ENCODE data around the gene KLHL15. TPM values are rescaled to one million over a fixed set of nuclear protein-coding genes. Genes with fewer than 3 reads are reported as not detected.

The KLHL15 gene
- total RNA-seq, 1 donor from 2014 or later: 9.8 TPM

DNA sequence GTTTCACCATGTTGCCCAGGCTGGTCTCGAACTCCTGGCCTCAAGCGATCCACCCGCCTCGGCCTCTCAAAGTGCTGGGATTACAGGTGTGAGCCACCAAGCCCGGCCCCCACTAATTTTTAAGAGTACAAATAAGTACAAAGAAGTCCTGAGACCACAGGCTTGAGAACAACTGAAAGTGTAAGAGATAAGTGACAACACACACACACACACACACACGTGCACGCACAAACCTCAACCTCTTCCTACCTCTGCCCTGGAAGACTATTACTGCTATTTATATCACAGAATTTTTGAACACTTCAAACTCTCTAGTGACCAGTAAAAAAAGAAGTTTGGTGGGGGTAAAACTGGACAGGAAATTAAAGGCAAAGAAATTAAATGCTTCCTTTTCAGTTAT lies 7.5 kb downstream of the KLHL15 start:
- no peak overlapping the region for H3K27ac ChIP-seq
- H3K36me3 ChIP-seq: no peaks in the 10 kb centered on the region
- intact Hi-C loops (cut with DNase I): no loop called here
- DNase-seq (ENCODE audit: extremely low spot score in 2 of 2): no peak
- TF ChIP-seq POLR2A (IDR thresholded peaks at IDR 0.05) (no peak), POLR2AphosphoS5 (IDR thresholded peaks at IDR 0.05; ENCODE audit: insufficient read depth in 1 of 2, low read depth in 1 of 2) (no peak)
- TF ChIP-seq, protein P1, sequence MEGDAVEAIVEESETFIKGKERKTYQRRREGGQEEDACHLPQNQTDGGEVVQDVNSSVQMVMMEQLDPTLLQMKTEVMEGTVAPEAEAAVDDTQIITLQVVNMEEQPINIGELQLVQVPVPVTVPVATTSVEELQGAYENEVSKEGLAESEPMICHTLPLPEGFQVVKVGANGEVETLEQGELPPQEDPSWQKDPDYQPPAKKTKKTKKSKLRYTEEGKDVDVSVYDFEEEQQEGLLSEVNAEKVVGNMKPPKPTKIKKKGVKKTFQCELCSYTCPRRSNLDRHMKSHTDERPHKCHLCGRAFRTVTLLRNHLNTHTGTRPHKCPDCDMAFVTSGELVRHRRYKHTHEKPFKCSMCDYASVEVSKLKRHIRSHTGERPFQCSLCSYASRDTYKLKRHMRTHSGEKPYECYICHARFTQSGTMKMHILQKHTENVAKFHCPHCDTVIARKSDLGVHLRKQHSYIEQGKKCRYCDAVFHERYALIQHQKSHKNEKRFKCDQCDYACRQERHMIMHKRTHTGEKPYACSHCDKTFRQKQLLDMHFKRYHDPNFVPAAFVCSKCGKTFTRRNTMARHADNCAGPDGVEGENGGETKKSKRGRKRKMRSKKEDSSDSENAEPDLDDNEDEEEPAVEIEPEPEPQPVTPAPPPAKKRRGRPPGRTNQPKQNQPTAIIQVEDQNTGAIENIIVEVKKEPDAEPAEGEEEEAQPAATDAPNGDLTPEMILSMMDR (IDR thresholded peaks at IDR 0.05): no peak
- peaks cover 6% of the 10 kb centered on the region for H3K4me1 ChIP-seq
- no peaks in the 10 kb centered on the region for H3K9me3 ChIP-seq
- H3K4me3 ChIP-seq: no peak overlapping the region
- no peaks in the 10 kb centered on the region for H3K27me3 ChIP-seq

DNA sequence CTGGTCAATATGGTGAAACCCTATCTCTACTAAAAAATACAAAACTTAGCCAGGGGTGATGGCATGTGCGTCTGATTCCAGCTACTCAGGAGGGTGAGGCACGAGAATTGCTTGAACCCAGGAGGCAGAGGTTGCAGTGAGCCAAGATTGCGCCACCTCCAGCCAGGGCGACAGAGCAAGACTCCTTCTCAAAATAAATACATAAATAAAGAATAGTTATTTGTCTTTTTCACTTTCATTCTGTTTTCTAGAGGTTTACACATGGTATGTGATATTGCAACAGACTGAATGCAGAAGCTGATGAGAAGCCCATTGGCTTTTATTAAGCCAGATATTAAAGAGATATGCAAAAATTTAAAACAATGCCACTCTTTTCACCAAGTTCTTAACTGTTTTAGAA lies 8.2 kb downstream of the KLHL15 start:
- Histone ChIP-seq H3K4me1 (peaks cover 6% of the 10 kb centered on the region), H3K27ac (no peak overlapping the region), H3K36me3 (no peaks in the 10 kb centered on the region), H3K4me3 (no peak overlapping the region), H3K27me3 (no peaks in the 10 kb centered on the region), H3K9me3 (no peaks in the 10 kb centered on the region)
- intact Hi-C loops (cut with DNase I): no loop called here
- TF ChIP-seq, protein P1 (IDR thresholded peaks at IDR 0.05): no peak
- TF ChIP-seq POLR2AphosphoS5 (IDR thresholded peaks at IDR 0.05; ENCODE audit: insufficient read depth in 1 of 2, low read depth in 1 of 2) (no peak), POLR2A (IDR thresholded peaks at IDR 0.05) (no peak)
- no peak for DNase-seq (ENCODE audit: extremely low spot score in 2 of 2)

DNA sequence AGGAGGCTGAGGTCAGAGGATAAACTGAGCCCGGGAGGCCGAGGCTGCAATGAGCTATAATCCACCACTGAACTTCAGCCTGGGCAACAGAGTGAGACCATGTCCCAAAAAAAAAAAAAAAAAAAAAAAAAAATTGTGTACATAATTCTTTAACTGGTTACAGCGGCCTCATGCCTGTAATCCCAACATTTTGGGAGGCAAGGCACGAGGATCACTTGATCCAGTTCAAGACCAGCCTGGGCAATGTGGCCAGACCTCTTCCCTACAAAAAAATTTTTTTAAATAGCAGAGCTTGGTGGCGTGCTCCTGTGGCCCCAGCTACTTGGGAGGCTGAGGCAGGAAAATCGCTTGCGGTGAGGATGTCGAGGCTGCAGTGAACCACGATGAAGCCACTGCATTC lies 9.3 kb downstream of the KLHL15 start:
- no peak for DNase-seq (ENCODE audit: extremely low spot score in 2 of 2)
- TF ChIP-seq POLR2AphosphoS5 (IDR thresholded peaks at IDR 0.05; ENCODE audit: insufficient read depth in 1 of 2, low read depth in 1 of 2) (no peak), POLR2A (IDR thresholded peaks at IDR 0.05) (no peak)
- TF ChIP-seq, protein P1 (IDR thresholded peaks at IDR 0.05): no peak
- Histone ChIP-seq H3K4me1 (peaks cover 6% of the 10 kb centered on the region), H3K4me3 (no peak overlapping the region), H3K27me3 (no peaks in the 10 kb centered on the region), H3K9me3 (no peaks in the 10 kb centered on the region), H3K36me3 (no peaks in the 10 kb centered on the region), H3K27ac (no peak overlapping the region)
- intact Hi-C loops (cut with DNase I): no loop called here

DNA sequence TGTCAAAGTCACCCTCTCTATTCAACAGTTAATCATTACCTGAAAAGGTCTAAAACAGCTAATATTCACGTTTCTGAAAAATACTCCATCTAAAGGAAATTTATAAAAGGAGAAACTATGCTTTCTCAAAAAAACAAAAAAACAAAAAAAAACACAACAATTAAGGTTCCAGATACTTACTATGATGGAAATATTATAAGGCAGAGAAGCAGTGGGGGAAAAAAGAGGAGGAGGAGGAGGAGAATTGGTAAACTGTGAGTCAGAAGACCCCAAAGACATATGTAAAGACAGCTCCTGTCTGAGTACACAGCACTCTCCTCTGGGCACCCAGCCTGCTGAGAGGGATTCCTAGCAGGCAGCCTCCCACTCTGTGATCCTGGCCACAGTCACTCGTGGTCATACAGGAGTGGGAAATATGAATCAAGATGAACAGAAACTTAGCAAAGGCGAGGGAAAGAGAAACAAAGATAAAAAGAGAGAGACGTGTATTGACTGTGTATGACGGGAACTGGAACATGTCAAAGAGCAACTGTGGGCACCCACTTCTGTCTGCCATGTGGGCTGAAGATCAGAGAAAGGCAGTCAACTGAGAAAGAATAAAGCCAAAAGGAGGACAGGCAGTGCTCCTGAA lies 12.5 kb downstream of the KLHL15 start:
- H3K27ac ChIP-seq: no peak overlapping the region
- no peak for DNase-seq (ENCODE audit: extremely low spot score in 2 of 2)
- no peaks in the 10 kb centered on the region for H3K36me3 ChIP-seq
- intact Hi-C loops (cut with DNase I): no loop called here
- H3K4me1 ChIP-seq: no peaks in the 10 kb centered on the region
- no peaks in the 10 kb centered on the region for H3K27me3 ChIP-seq
- no peak overlapping the region for H3K4me3 ChIP-seq
- H3K9me3 ChIP-seq: no peaks in the 10 kb centered on the region
- TF ChIP-seq, protein P1 (IDR thresholded peaks at IDR 0.05): no peak
- TF ChIP-seq POLR2AphosphoS5 (IDR thresholded peaks at IDR 0.05; ENCODE audit: insufficient read depth in 1 of 2, low read depth in 1 of 2) (no peak), POLR2A (IDR thresholded peaks at IDR 0.05) (no peak)

DNA sequence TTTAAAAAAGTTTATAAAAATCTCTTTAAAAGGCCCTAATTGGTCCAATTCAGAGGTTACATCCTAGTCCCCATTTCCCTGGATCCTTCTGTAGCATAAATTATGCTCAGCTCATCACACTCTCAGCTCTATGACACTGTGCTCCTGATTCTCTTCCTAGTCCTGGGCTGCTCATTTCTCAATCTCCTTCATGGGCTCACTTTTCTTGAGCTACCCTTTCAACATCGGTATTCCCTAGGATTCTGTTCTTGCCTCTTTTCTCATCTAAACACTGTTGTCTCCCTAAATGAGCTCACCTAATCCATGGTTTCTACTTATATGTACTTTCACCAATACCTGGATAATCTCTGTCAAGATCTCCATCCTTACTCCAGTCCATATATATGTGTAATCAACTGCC lies 14.7 kb downstream of the KLHL15 start:
- Histone ChIP-seq H3K9me3 (no peaks in the 10 kb centered on the region), H3K4me1 (no peaks in the 10 kb centered on the region), H3K27ac (no peak overlapping the region), H3K4me3 (no peak overlapping the region), H3K27me3 (no peaks in the 10 kb centered on the region), H3K36me3 (no peaks in the 10 kb centered on the region)
- TF ChIP-seq, protein P1 (IDR thresholded peaks at IDR 0.05): no peak
- TF ChIP-seq POLR2AphosphoS5 (IDR thresholded peaks at IDR 0.05; ENCODE audit: insufficient read depth in 1 of 2, low read depth in 1 of 2) (no peak), POLR2A (IDR thresholded peaks at IDR 0.05) (no peak)
- intact Hi-C loops (cut with DNase I): no loop called here
- DNase-seq (ENCODE audit: extremely low spot score in 2 of 2): no peak

Measured in vagina (tissue), 2 donors.